HepG2 (cell line): ENCODE results near the gene CSNK2B. TPM values are rescaled to one million over a fixed set of nuclear protein-coding genes. Genes with fewer than 3 reads are reported as not detected.
A peak's percentile ranks its signal among the peaks of the same experiment; 100 is the strongest.

ENCODE experiments used
- BORCS8-MEF2B ChIP-seq: sonication (generic); formaldehyde crosslinking; IDR thresholded peaks from 2 replicates; pipeline ENCODE4 v1.8.0; 2022; ENCODE audit warnings: mild to moderate bottlenecking, missing genetic modification reagents
- CBFB ChIP-seq: sonication (generic); formaldehyde crosslinking; IDR thresholded peaks from 2 replicates; pipeline ENCODE4 v1.4.0; 2020; ENCODE audit warnings: missing genetic modification reagents
- FOXC1 ChIP-seq: sonication (generic); formaldehyde crosslinking; IDR thresholded peaks from 2 replicates; pipeline ENCODE4 v1.8.0; 2022; ENCODE audit warnings: mild to moderate bottlenecking, missing genetic modification reagents, borderline replicate concordance
- FOXJ3 ChIP-seq: sonication (generic); formaldehyde crosslinking; IDR thresholded peaks from 2 replicates; pipeline ENCODE4 v1.4.0; 2020; ENCODE audit warnings: missing genetic modification reagents, mild to moderate bottlenecking, borderline replicate concordance
- HMGA1 ChIP-seq: sonication (generic); formaldehyde crosslinking; conservative IDR thresholded peaks from 2 replicates; pipeline ENCODE4 v1.4.0; 2020; ENCODE audit warnings: missing genetic modification reagents
- IKZF4 ChIP-seq: sonication (generic); formaldehyde crosslinking; IDR thresholded peaks from 2 replicates; pipeline ENCODE4 v1.5.1; 2020; ENCODE audit warnings: borderline replicate concordance, mild to moderate bottlenecking, low read depth, missing genetic modification reagents; ENCODE audit errors: not compliant biosample characterization
- KDM5B ChIP-seq: sonication (generic); formaldehyde crosslinking; IDR thresholded peaks from 2 replicates; pipeline ENCODE4 v1.4.0; 2020; ENCODE audit warnings: missing genetic modification reagents, mild to moderate bottlenecking, borderline replicate concordance
- KLF12 ChIP-seq: sonication (generic); formaldehyde crosslinking; IDR thresholded peaks from 2 replicates; pipeline ENCODE4 v1.4.0; 2020; ENCODE audit warnings: missing genetic modification reagents, borderline replicate concordance
- LCORL ChIP-seq, 2 experiments: fragments of 450-650 bp in 1 of 2; sonication (generic) in 1 of 2; formaldehyde crosslinking in 1 of 2; IDR thresholded peaks; 2 replicates each; pipeline versions ENCODE4 v1.5.0 to v1.6.1; 2017 to 2020; ENCODE audit warnings: antibody characterized with exemption in 1 of 2, missing genetic modification reagents in 1 of 2
- NR2F6 ChIP-seq, 2 experiments: IDR thresholded peaks; 2 replicates each; pipeline ENCODE4 v1.6.1; 2016; ENCODE audit warnings: antibody characterized with exemption in 1 of 2, mild to moderate bottlenecking in 1 of 2
- RNF2 ChIP-seq: fragments of 450-650 bp; conservative IDR thresholded peaks from 2 replicates; pipeline ENCODE4 v1.6.1; 2016; ENCODE audit warnings: low read depth
- RXRA ChIP-seq: sonication (generic); formaldehyde crosslinking; IDR thresholded peaks from 2 replicates; pipeline ENCODE4 v1.5.1; 2020; ENCODE audit warnings: missing genetic modification reagents
- SALL1 ChIP-seq: sonication (generic); formaldehyde crosslinking; IDR thresholded peaks from 2 replicates; pipeline ENCODE4 v1.8.0; 2022; ENCODE audit warnings: mild to moderate bottlenecking, missing genetic modification reagents
- SMC3 ChIP-seq: IDR thresholded peaks from 2 replicates; pipeline ENCODE4 v1.6.1; 2011; ENCODE audit warnings: low read length, improper control_type of control experiment
- TEAD3 ChIP-seq: optimal IDR thresholded peaks from 2 replicates; pipeline ENCODE3; 2016; ENCODE audit warnings: borderline replicate concordance
- ZBTB7B ChIP-seq: sonication (generic); formaldehyde crosslinking; IDR thresholded peaks from 2 replicates; pipeline ENCODE4 v1.4.0; 2020; ENCODE audit warnings: missing genetic modification reagents
- ZNF205 ChIP-seq: IDR thresholded peaks from 2 replicates; pipeline ENCODE4 v1.6.1; 2018; ENCODE audit warnings: missing biosample characterization, missing genetic modification reagents
- ZNF296 ChIP-seq: sonication (generic); formaldehyde crosslinking; conservative IDR thresholded peaks from 2 replicates; pipeline ENCODE4 v1.5.0; 2020; ENCODE audit warnings: mild to moderate bottlenecking, missing genetic modification reagents
- polyA plus RNA-seq, 8 experiments: library from polyadenylated mRNA; depleted of rRNA in 3 of 8; stranded (reverse) in 7 of 8; unstranded in 1 of 8; fragments of >200 nt; fragmentation: Illumina TruSeq in 4 of 8; extraction: Trizol in 4 of 8; gene quantifications; 2 replicates each; pipeline versions ENCODE4 v1.2.1 to v1.2.3, GENCODE V29; 2011 to 2016; ENCODE audit warnings: low read depth in 4 of 8, missing spikeins in 1 of 8, mixed read lengths in 1 of 8; ENCODE audit not compliant: insufficient read depth in 1 of 8
- total RNA-seq, 5 experiments: library from RNA; depleted of rRNA; stranded (reverse); fragments of >200 nt; fragmentation: Illumina TruSeq; extraction: Trizol; gene quantifications; 2 replicates each; pipeline ENCODE4 v1.2.3, GENCODE V29; 2016; ENCODE audit warnings: low read depth in 1 of 5
- TF ChIP-seq, protein P1 (sequence below): sonication (generic); formaldehyde crosslinking; conservative IDR thresholded peaks from 2 replicates; pipeline ENCODE4 v1.4.0; 2020; ENCODE audit warnings: missing genetic modification reagents
- TF ChIP-seq, protein P2 (sequence below): sonication (generic); formaldehyde crosslinking; IDR thresholded peaks from 2 replicates; pipeline ENCODE4 v1.4.0; 2020; ENCODE audit warnings: missing genetic modification reagents
- TF ChIP-seq, protein P3 (sequence below): sonication (generic); formaldehyde crosslinking; IDR thresholded peaks from 2 replicates; pipeline ENCODE4 v1.5.1; 2020; ENCODE audit warnings: missing genetic modification reagents, mild to moderate bottlenecking, borderline replicate concordance
- TF ChIP-seq, protein P4 (sequence below): sonication (generic); formaldehyde crosslinking; IDR thresholded peaks from 2 replicates; pipeline ENCODE4 v1.5.0; 2020; ENCODE audit warnings: missing genetic modification reagents
- TF ChIP-seq, protein P5 (sequence below): sonication (generic); formaldehyde crosslinking; IDR thresholded peaks from 2 replicates; pipeline ENCODE4 v1.8.0; 2022; ENCODE audit warnings: missing genetic modification reagents, mild to moderate bottlenecking, inconsistent platforms, borderline replicate concordance

The CSNK2B gene
- total and polyA plus RNA-seq, 2 of the 13 experiments (the other 11 are each of a cell fraction or from before 2014, with no cell fraction given) = 111 to 296 TPM

DNA sequence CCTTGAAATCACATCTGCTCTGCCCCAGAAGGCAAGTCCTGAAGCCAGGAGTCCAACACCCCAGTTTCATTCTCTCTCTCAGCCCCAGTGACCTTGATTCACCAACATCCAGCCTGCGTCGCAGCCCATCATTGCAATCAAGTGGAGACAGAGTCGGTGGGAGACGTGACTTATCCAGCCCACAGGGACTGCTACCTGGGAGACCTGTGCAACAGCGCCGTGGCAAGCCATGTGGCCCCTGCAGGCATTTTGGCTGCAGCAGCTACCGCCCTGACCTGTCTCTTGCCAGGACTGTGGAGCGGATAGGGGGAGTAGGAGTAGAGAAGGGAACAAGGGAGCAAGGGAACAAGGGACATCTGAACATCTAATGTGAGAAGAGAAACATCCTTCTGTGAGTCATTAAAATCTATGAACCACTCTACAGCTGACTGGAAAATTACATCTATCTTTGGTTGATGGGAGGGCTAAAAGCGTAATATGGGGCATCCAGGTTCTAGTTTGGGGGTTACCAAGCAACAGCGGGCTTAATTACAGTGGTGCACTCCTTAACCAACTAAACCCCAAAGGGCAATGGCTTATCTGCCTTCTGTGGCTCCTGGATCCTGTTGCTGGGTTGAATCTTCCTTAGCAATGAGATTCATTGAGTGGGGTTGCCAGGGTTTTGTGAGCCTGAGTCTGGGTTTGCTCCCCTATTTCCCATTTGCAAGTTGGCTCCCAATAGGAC lies 51.8 kb downstream of the CSNK2B start (continued):
- TF ChIP-seq, protein P1, sequence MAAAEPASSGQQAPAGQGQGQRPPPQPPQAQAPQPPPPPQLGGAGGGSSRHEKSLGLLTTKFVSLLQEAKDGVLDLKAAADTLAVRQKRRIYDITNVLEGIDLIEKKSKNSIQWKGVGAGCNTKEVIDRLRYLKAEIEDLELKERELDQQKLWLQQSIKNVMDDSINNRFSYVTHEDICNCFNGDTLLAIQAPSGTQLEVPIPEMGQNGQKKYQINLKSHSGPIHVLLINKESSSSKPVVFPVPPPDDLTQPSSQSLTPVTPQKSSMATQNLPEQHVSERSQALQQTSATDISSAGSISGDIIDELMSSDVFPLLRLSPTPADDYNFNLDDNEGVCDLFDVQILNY = no peak
- TF ChIP-seq ZBTB7B (CRISPR knock-in tag) = no peak; the same call in 1 of the 2 replicates
- TF ChIP-seq TEAD3 (CRISPR knock-in tag) = peak; percentile 86
- TF ChIP-seq NR2F6 (IDR thresholded peaks at IDR 0.05) = no peak
- TF ChIP-seq NR2F6 (CRISPR knock-in tag; IDR thresholded peaks at IDR 0.05) = peak; percentile 46; the same call in 1 of the 2 replicates
- TF ChIP-seq KDM5B = 0 out of 2 replicates have a peak, but pooled peaks have one; percentile 8
- no peak for TF ChIP-seq KLF12 (CRISPR knock-in tag)
- TF ChIP-seq SALL1 (CRISPR knock-in tag) = peak; percentile 69
- TF ChIP-seq SMC3 = peak; percentile 34; the same call in 1 of the 2 replicates
- no peak for TF ChIP-seq HMGA1 (CRISPR knock-in tag)
- no peak for TF ChIP-seq FOXJ3 (CRISPR knock-in tag)
- TF ChIP-seq IKZF4 (CRISPR knock-in tag) = no peak
- TF ChIP-seq ZNF296 (CRISPR knock-in tag) = no peak
- peak; percentile 68; the same call in 1 of the 2 replicates for TF ChIP-seq ZNF205
- 0 out of 2 replicates have a peak, but pooled peaks have one; percentile 25 for TF ChIP-seq BORCS8-MEF2B (CRISPR knock-in tag)
- TF ChIP-seq, protein P2, sequence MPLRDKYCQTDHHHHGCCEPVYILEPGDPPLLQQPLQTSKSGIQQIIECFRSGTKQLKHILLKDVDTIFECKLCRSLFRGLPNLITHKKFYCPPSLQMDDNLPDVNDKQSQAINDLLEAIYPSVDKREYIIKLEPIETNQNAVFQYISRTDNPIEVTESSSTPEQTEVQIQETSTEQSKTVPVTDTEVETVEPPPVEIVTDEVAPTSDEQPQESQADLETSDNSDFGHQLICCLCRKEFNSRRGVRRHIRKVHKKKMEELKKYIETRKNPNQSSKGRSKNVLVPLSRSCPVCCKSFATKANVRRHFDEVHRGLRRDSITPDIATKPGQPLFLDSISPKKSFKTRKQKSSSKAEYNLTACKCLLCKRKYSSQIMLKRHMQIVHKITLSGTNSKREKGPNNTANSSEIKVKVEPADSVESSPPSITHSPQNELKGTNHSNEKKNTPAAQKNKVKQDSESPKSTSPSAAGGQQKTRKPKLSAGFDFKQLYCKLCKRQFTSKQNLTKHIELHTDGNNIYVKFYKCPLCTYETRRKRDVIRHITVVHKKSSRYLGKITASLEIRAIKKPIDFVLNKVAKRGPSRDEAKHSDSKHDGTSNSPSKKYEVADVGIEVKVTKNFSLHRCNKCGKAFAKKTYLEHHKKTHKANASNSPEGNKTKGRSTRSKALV (CRISPR knock-in tag) = no peak
- peak; percentile 64; the same call in 1 of the 2 replicates for TF ChIP-seq CBFB (CRISPR knock-in tag)
- no peak for TF ChIP-seq LCORL (IDR thresholded peaks at IDR 0.05)
- peak; percentile 64 for TF ChIP-seq LCORL (CRISPR knock-in tag; IDR thresholded peaks at IDR 0.05)
- TF ChIP-seq FOXC1 (CRISPR knock-in tag) = no peak
- TF ChIP-seq RXRA (CRISPR knock-in tag) = peak; percentile 47; the same call in 1 of the 2 replicates
- TF ChIP-seq, protein P3, sequence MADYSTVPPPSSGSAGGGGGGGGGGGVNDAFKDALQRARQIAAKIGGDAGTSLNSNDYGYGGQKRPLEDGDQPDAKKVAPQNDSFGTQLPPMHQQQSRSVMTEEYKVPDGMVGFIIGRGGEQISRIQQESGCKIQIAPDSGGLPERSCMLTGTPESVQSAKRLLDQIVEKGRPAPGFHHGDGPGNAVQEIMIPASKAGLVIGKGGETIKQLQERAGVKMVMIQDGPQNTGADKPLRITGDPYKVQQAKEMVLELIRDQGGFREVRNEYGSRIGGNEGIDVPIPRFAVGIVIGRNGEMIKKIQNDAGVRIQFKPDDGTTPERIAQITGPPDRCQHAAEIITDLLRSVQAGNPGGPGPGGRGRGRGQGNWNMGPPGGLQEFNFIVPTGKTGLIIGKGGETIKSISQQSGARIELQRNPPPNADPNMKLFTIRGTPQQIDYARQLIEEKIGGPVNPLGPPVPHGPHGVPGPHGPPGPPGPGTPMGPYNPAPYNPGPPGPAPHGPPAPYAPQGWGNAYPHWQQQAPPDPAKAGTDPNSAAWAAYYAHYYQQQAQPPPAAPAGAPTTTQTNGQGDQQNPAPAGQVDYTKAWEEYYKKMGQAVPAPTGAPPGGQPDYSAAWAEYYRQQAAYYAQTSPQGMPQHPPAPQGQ (CRISPR knock-in tag) = no peak
- TF ChIP-seq RNF2 = no peak
- TF ChIP-seq, protein P4, sequence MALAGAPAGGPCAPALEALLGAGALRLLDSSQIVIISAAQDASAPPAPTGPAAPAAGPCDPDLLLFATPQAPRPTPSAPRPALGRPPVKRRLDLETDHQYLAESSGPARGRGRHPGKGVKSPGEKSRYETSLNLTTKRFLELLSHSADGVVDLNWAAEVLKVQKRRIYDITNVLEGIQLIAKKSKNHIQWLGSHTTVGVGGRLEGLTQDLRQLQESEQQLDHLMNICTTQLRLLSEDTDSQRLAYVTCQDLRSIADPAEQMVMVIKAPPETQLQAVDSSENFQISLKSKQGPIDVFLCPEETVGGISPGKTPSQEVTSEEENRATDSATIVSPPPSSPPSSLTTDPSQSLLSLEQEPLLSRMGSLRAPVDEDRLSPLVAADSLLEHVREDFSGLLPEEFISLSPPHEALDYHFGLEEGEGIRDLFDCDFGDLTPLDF (CRISPR knock-in tag) = no peak
- TF ChIP-seq, protein P5, sequence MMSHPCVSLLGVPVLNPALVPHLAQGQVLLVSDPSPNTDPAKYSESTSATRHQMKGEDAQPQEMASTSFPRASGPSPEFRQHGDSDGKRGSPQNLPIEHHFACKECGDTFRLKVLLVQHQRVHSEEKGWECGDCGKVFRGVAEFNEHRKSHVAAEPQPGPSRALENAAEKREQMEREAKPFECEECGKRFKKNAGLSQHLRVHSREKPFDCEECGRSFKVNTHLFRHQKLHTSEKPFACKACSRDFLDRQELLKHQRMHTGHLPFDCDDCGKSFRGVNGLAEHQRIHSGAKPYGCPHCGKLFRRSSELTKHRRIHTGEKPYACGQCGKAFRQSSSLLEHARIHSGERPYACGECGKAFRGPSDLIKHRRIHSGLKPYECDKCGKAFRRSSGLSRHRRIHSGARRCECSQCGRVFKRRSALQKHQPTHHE (CRISPR knock-in tag) = no peak
